Measurements from ENCODE around the gene SEMA4C. TPM values are rescaled to one million over a fixed set of nuclear protein-coding genes. Genes with fewer than 3 reads are reported as not detected.

The SEMA4C gene
- total RNA-seq, 1 donor from 2014 or later: 18.6 TPM

GRCh38 chr2:96844405-96844808, 25.5 kb downstream of the SEMA4C start:
- DNase-seq (ENCODE audit: low spot score) (no peak), ATAC-seq (no peak)

GRCh38 chr2:96843538-96844268, 26.2 kb downstream of the SEMA4C start, which contains the start of gene ANKRD23:
Gene ANKRD23 (minus strand): TSS chr2:96844021. CDS start chr2:96843992, 29 bp downstream.
- no peak for ATAC-seq

GRCh38 chr2:96842600-96842999, 27.3 kb downstream of the SEMA4C start:
- no peak for DNase-seq (ENCODE audit: low spot score)
- ATAC-seq: peak; percentile 47

More at GRCh38 chr2:96843538-96844268, 26.2 kb downstream of the SEMA4C start, which contains the start of gene ANKRD23:
- DNase-seq (ENCODE audit: low spot score): no peak

- ATAC-seq: no peak
- no peak for DNase-seq (ENCODE audit: low spot score)
Observed at GRCh38 chr2:96841701-96842495, 28.0 kb downstream of the SEMA4C start.

GRCh38 chr2:96839875-96840850, 29.7 kb downstream of the SEMA4C start:
- DNase-seq (ENCODE audit: low spot score): no peak
- no peak for ATAC-seq

- ATAC-seq (peak; percentile 44), DNase-seq (ENCODE audit: low spot score) (no peak)
Observed at GRCh38 chr2:96839293-96839874, 30.5 kb downstream of the SEMA4C start.

- DNase-seq (ENCODE audit: low spot score): no peak
- ATAC-seq: peak; percentile 4
Observed at GRCh38 chr2:96838345-96839292, 31.3 kb downstream of the SEMA4C start.

GRCh38 chr2:96837575-96837974, 32.3 kb downstream of the SEMA4C start:
- ATAC-seq (no peak), DNase-seq (ENCODE audit: low spot score) (no peak)

- no peak for ATAC-seq
- DNase-seq (ENCODE audit: low spot score): no peak
Observed at GRCh38 chr2:96835830-96836229, 34.0 kb downstream of the SEMA4C start.

- peak; percentile 98 for DNase-seq (ENCODE audit: low spot score)
- peak; percentile 82 for ATAC-seq
Observed at GRCh38 chr2:96832754-96833507, 36.9 kb downstream of the SEMA4C start.

- ATAC-seq (peak; percentile 1), DNase-seq (ENCODE audit: low spot score) (no peak)
Observed at GRCh38 chr2:96832408-96832753, 37.5 kb downstream of the SEMA4C start.

GRCh38 chr2:96831679-96832078, 38.2 kb downstream of the SEMA4C start:
- DNase-seq (ENCODE audit: low spot score) (no peak), ATAC-seq (peak; percentile 70)

- ATAC-seq (no peak), DNase-seq (ENCODE audit: low spot score) (no peak)
Observed at GRCh38 chr2:96830044-96830562, 39.8 kb downstream of the SEMA4C start.

- no peak for DNase-seq (ENCODE audit: low spot score)
- ATAC-seq: no peak
Observed at GRCh38 chr2:96828874-96829273, 41.0 kb downstream of the SEMA4C start.

- DNase-seq (ENCODE audit: low spot score) (no peak), ATAC-seq (no peak)
Observed at GRCh38 chr2:96828436-96828835, 41.4 kb downstream of the SEMA4C start.

- no peak for DNase-seq (ENCODE audit: low spot score)
- no peak for ATAC-seq
Observed at GRCh38 chr2:96826546-96827278, 43.2 kb downstream of the SEMA4C start.

- no peak for ATAC-seq
- no peak for DNase-seq (ENCODE audit: low spot score)
Observed at GRCh38 chr2:96825057-96825456, 44.8 kb downstream of the SEMA4C start.

Measured in left lobe of liver (tissue), 2 donors.